Heart right ventricle (tissue), 16 donors: Measurements from ENCODE around the gene PPM1F. TPM values are rescaled to one million over a fixed set of nuclear protein-coding genes. Genes with fewer than 3 reads are reported as not detected.
"Not testable (repeated sequence)": the region's sequence is repeated elsewhere in the genome, so short reads cannot be mapped to it uniquely, and the experiment has no call there.

ENCODE experiments used
- ATAC-seq, 8 donors: fragments of 200-7000 bp; cut with Tn5 transposase; one replicate each; pipeline ENCODE4 v1.9.1; 2020; ENCODE audit warnings: mild to moderate bottlenecking in 8 of 8, moderate library complexity in 8 of 8, moderate number of reproducible peaks in 1 of 8
- DNase-seq, 2 donors: peaks; one replicate each; pipeline ENCODE4 v3.0.0-alpha.2; 2020
- H3K27ac ChIP-seq, 10 donors: fragments of 200-600 bp; sonication (generic) in 2 of 10; one replicate each; pipeline versions ENCODE4 v1.5.0 to v1.8.0; 2020 to 2022; ENCODE audit warnings: mild to moderate bottlenecking in 3 of 10
- H3K27me3 ChIP-seq, 7 donors: fragments of 200-600 bp; one replicate each; pipeline ENCODE4 v1.8.0; 2021 to 2022; ENCODE audit warnings: mild to moderate bottlenecking in 2 of 7
- H3K36me3 ChIP-seq, 9 donors: fragments of 200-600 bp; sonication (generic) in 1 of 9; one replicate each; pipeline versions ENCODE4 v1.5.0 to v1.8.0; 2020 to 2022; ENCODE audit warnings: mild to moderate bottlenecking in 2 of 9
- H3K4me1 ChIP-seq, 9 donors: fragments of 200-600 bp; sonication (generic) in 1 of 9; one replicate each; pipeline versions ENCODE4 v1.5.0 to v1.8.0; 2020 to 2022; ENCODE audit warnings: mild to moderate bottlenecking in 4 of 9
- H3K4me3 ChIP-seq, 10 donors: fragments of 200-600 bp; sonication (generic) in 2 of 10; one replicate each; pipeline versions ENCODE4 v1.5.0 to v1.8.0; 2020 to 2022; ENCODE audit warnings: mild to moderate bottlenecking in 7 of 10, moderate library complexity in 2 of 10
- H3K9me3 ChIP-seq, 11 donors: fragments of 200-600 bp in 10 of 11; sonication (generic) in 2 of 11; one replicate each; pipeline versions ENCODE4 v1.5.0 to v1.8.0; 2013 to 2022; ENCODE audit warnings: mild to moderate bottlenecking in 2 of 11, control low read depth in 1 of 11, moderate library complexity in 1 of 11
- WGBS, 2 donors: extraction: QIAGEN DNeasy Blood & Tissue Kit; methylation state at CpG; one replicate each; pipeline ENCODE4 v1.1.7; 2013; ENCODE audit warnings: inconsistent platforms in 1 of 2; 5-methylcytosine and 5-hydroxymethylcytosine counted together
- intact Hi-C, 10 donors: fragments of 100-400 bp; cut with DNase I; formaldehyde crosslinking; loops; one replicate each; pipeline versions ENCODE4 v1.11.1 to v1.14.2; 2022
- polyA plus RNA-seq, 2 donors: library from polyadenylated mRNA; stranded (reverse); fragments of 200-250 nt; gene quantifications; one replicate each; pipeline ENCODE4 v1.2.3, GENCODE V29; 2013
- total RNA-seq, 10 donors: library from RNA; stranded (reverse); fragmentation: NEBNext Ultra II Directional in 3 of 10; extraction: Animal tissue kit (Norgen Biotek cat#: 25700) in 3 of 10; gene quantifications; one replicate each; pipeline versions ENCODE4 v1.2.1 to v1.2.4, GENCODE V29; 2021 to 2023
- TF ChIP-seq, protein P1 (sequence below), 9 donors: fragments of 200-600 bp; sonication (generic) in 2 of 9; IDR thresholded peaks; one replicate each; pipeline versions ENCODE4 v1.5.0 to v1.8.0; 2021 to 2022; ENCODE audit warnings: antibody characterized with exemption in 9 of 9, mild to moderate bottlenecking in 5 of 9, moderate library complexity in 1 of 9
- donor health status: Arrhythmogenic right ventricular cardiomyopathy.
- donor health status: ischemic (EF 13 %, LVEDD 7.1; RV severe dilation, severe dysfunction).
- donor health status: healthy with polysubstance abuse.
- donor health status: DM: no; HTN: yes; CAD: no.
- donor health status: DM: no; HTN: no; CAD: no.
- donor health status: ischemic (EF 25% LVEDD 6.9; RV normal size, moderate dysfunction).
- donor health status: ischemic (EF 25% LVEDD 5.7; RV mildly dilated, moderate dysfunction).
- donor health status: healthy.
- donor health status: DM: yes; HTN: yes; CAD: no.
- donor health status: Ischemic cardiomyopathy.
- donor health status: ischemic (EF 35%, LVEDD 5.7; RV mildly dilated, moderate dysfunction).
- donor health status: nonischemic (EF 11% LVEDD 7.7; RV severe dilation, severe dysfunction).
- donor health status: DM: yes; HTN: yes; CAD: no.
- donor health status: PGD.
- donor health status: ischemic (EF 29% LVEDD 5.4; RV normal size, mild dysfunction).
- donor health status: nonischemic (EF 23%, LVEDD 6.1; RV moderate dilation, normal function).

The PPM1F gene
- total and polyA plus RNA-seq, 12 donors: 11.8 to 31.4 (median 18.1) TPM

DNA sequence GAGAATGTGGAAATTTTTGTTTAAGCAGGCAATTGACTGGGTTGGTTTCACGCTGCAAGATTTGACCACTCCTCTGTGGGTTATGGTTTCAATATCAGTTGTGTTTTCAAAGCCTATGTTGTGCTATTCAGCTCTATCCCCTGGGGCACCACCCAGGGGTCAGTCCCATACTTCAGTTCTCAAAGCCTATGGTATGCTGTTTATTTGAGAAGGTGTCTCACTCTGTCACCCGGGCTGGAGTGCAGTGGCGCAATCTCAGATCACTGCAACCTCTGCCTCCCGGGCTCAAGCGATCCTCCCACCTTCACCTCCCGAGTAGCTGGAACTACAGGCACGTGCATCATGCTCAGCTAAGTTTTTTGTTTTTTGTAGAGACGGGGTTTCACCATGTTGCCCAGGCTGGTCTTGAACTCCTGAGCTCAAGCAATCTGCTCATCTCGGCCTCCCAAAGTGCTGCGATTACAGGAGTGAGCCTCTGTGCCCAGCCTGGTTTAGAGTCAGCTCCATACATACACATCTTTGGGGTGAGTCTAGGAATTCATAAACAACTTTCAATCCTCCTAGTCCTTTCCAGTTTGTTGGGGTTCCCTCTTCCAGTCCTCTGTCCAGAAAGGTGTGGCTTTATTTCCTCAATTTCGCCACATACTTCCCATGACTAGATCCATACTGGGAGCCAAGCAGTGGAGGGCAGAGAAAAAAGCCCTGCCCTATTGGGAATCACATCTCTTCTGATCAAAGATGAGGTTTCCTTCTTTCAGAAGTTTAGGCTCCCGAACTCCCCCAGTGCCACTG is 50.2 kb downstream of the PPM1F start:
- no peak for DNase-seq

DNA sequence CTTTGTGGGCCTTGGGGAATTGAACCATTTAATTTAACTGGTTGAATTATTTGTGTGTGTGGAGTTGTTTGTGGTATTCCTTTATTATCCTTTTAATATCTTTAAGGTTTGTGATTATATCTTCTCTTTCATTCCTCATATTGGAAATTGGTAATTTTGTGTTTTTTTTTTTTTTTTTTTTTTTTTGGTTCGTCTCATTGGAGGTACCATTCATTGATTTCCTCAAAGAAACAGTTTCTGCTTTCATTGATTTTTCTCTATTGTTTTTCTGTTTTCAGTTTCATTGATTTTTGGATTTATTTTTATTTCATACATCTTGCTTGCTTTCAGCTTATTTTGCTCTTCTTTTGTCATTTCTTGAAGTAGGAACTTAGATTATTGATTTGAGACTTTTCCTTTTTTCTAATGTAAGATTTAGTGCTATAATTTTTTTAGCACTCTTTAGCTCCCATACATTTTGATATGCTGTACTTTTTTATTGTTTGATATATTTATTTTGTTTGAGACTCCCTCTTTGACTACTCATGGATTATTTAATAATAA is 54.2 kb downstream of the PPM1F start:
- TF ChIP-seq, protein P1, sequence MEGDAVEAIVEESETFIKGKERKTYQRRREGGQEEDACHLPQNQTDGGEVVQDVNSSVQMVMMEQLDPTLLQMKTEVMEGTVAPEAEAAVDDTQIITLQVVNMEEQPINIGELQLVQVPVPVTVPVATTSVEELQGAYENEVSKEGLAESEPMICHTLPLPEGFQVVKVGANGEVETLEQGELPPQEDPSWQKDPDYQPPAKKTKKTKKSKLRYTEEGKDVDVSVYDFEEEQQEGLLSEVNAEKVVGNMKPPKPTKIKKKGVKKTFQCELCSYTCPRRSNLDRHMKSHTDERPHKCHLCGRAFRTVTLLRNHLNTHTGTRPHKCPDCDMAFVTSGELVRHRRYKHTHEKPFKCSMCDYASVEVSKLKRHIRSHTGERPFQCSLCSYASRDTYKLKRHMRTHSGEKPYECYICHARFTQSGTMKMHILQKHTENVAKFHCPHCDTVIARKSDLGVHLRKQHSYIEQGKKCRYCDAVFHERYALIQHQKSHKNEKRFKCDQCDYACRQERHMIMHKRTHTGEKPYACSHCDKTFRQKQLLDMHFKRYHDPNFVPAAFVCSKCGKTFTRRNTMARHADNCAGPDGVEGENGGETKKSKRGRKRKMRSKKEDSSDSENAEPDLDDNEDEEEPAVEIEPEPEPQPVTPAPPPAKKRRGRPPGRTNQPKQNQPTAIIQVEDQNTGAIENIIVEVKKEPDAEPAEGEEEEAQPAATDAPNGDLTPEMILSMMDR (IDR thresholded peaks at IDR 0.05): no peak
- ATAC-seq: no peak
- no peaks in the 10 kb centered on the region for H3K4me1 ChIP-seq
- H3K4me3 ChIP-seq: no peak overlapping the region
- H3K27ac ChIP-seq: no peak overlapping the region
- no peaks in the 10 kb centered on the region for H3K36me3 ChIP-seq
- DNase-seq: no peak
- H3K9me3 ChIP-seq: peaks cover 0 to 7% (median 0%) of the 10 kb centered on the region in 11 donors
- intact Hi-C loops: no loop called here
- no peaks in the 10 kb centered on the region for H3K27me3 ChIP-seq
- WGBS, 2 donors: 76 to 83% methylated on average over 1 of the region's 1 CpG

More for the DNA sequence above, 50.2 kb downstream of the PPM1F start:
- Histone ChIP-seq H3K4me1 (no peaks in the 10 kb centered on the region), H3K27ac (no peak overlapping the region), H3K4me3 (no peak overlapping the region), H3K9me3 (no peaks in the 10 kb centered on the region), H3K27me3 (no peaks in the 10 kb centered on the region), H3K36me3 (peaks cover 0 to 7% (median 0%) of the 10 kb centered on the region in 9 donors)
- no peak for ATAC-seq
- TF ChIP-seq, protein P1 (IDR thresholded peaks at IDR 0.05): no peak
- intact Hi-C loops: no loop called here
- 85 to 86% methylated on average over 12 of the region's 12 CpGs for WGBS, 2 donors

DNA sequence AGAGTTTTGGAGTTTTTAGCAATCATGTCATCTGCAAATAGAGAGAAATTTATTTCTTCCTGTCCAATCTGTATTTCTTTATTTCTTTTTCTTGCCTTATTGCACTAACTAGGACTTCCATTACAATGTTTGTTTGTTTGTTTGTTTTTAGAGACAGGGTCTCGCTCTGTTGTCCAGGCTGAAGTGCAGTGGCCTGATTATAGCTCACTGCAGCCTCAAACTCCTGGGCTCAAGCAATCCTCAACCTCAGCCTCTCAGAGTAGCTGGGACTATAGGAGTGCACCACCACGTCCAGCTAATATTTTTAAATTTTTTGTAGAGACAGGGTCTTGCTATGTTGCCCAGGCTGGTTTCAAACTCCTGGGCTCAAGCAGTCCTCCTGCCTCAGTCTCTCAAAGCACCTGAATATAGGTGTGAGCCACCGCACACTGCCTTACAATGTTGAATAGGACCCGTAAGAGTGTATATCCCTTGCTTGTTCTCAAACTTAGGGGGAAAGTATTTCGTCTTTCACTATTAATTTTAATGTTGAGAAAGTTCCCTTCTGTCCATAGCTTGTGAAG is 55.6 kb downstream of the PPM1F start:
- DNase-seq: no peak
- Histone ChIP-seq H3K36me3 (no peaks in the 10 kb centered on the region), H3K4me1 (no peaks in the 10 kb centered on the region), H3K4me3 (no peak overlapping the region), H3K27me3 (no peaks in the 10 kb centered on the region), H3K27ac (no peak overlapping the region), H3K9me3 (peaks cover 0 to 7% (median 0%) of the 10 kb centered on the region in 11 donors)
- ATAC-seq: no peak
- TF ChIP-seq, protein P1 (IDR thresholded peaks at IDR 0.05): no peak
- intact Hi-C loops: no loop called here
- WGBS, 2 donors: 90 to 95% methylated on average over 5 of the region's 5 CpGs

DNA sequence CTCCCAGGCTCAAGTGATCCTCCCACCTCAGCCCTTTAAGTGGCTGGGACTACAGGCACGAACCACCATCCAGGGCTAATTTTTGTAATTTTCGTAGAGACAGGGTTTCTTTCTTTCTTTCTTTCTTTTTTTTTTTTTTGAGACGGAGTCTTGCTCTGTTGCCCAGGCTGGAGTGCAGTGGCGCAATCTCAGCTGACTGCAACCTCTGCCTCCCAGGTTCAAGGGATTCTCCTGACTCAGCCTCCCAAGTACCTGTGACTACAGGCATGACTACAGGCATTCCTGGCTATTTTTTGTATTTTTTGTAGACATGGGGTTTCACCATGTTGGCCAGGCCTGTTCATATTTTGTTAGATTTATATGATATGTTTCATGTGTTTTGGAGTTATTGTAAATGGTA is 56.4 kb downstream of the PPM1F start:
- intact Hi-C loops, H3K4me1 ChIP-seq, H3K27me3 ChIP-seq, H3K36me3 ChIP-seq, ATAC-seq, DNase-seq, H3K27ac ChIP-seq, H3K9me3 ChIP-seq, H3K4me3 ChIP-seq: not testable (repeated sequence)
- WGBS, 2 donors: 89 to 93% methylated on average over 4 of the region's 4 CpGs
